ENCODE results near the gene ERCC8.

Gene ERCC8

GRCh38 chr5:60856066-60856465, 88.8 kb downstream of the ERCC8 start:
- Histone ChIP-seq H4K20me1 (ENCODE audit: insufficient read depth, low read length) (no peaks in the 10 kb centered on the region), H3K4me3 (ENCODE audit: low read depth in 1 of 2, low read length in 2 of 2) (no peak overlapping the region), H3K4me1 (ENCODE audit: insufficient read depth, low read length) (no peaks in the 10 kb centered on the region), H3K9me3 (ENCODE audit: insufficient read depth, low read length, severe bottlenecking) (no peaks in the 10 kb centered on the region), H3K36me3 (ENCODE audit: insufficient read depth, low read length) (no peaks in the 10 kb centered on the region), H3K4me2 (ENCODE audit: insufficient read depth, low read length) (no peak overlapping the region), H3K27ac (ENCODE audit: low read length) (no peak overlapping the region), H3K9ac (ENCODE audit: low read depth, low read length) (no peak overlapping the region), H3K27me3 (ENCODE audit: insufficient read depth, low read length, poor library complexity) (no peaks in the 10 kb centered on the region), H3K79me2 (ENCODE audit: insufficient read depth, low read length) (no peaks in the 10 kb centered on the region), H2AFZ (ENCODE audit: low read depth, low read length) (no peak overlapping the region)
- no peak for DNase-seq
- ATAC-seq (ENCODE audit: insufficient read depth, low read depth), result no peak
- TF ChIP-seq EZH2 (IDR thresholded peaks at IDR 0.05; ENCODE audit: borderline replicate concordance, low read depth, low read length, severe bottlenecking) (no peak), CTCF (IDR thresholded peaks at IDR 0.05; ENCODE audit: borderline replicate concordance, extremely low read depth, low read length, poor library complexity, severe bottlenecking) (no peak)

- no peaks in the 10 kb centered on the region for H3K36me3 ChIP-seq (ENCODE audit: insufficient read depth, low read length)
- DNase-seq (no peak), ATAC-seq (ENCODE audit: insufficient read depth, low read depth) (no peak)
- no peak overlapping the region for H3K4me3 ChIP-seq (ENCODE audit: low read depth in 1 of 2, low read length in 2 of 2)
- TF ChIP-seq CTCF (IDR thresholded peaks at IDR 0.05; ENCODE audit: borderline replicate concordance, extremely low read depth, low read length, poor library complexity, severe bottlenecking), result no peak
- TF ChIP-seq EZH2 (IDR thresholded peaks at IDR 0.05; ENCODE audit: borderline replicate concordance, low read depth, low read length, severe bottlenecking), result no peak
- H3K79me2 ChIP-seq (ENCODE audit: insufficient read depth, low read length), result no peaks in the 10 kb centered on the region
- H3K27me3 ChIP-seq (ENCODE audit: insufficient read depth, low read length, poor library complexity), result no peaks in the 10 kb centered on the region
- no peaks in the 10 kb centered on the region for H3K9me3 ChIP-seq (ENCODE audit: insufficient read depth, low read length, severe bottlenecking)
- no peak overlapping the region for H2AFZ ChIP-seq (ENCODE audit: low read depth, low read length)
- H3K4me2 ChIP-seq (ENCODE audit: insufficient read depth, low read length), result no peak overlapping the region
- H3K4me1 ChIP-seq (ENCODE audit: insufficient read depth, low read length), result no peaks in the 10 kb centered on the region
- H4K20me1 ChIP-seq (ENCODE audit: insufficient read depth, low read length), result no peaks in the 10 kb centered on the region
- H3K9ac ChIP-seq (ENCODE audit: low read depth, low read length), result no peak overlapping the region
- no peak overlapping the region for H3K27ac ChIP-seq (ENCODE audit: low read length)
Observed at GRCh38 chr5:60852940-60853339, 91.9 kb downstream of the ERCC8 start.

GRCh38 chr5:60852317-60852716, 92.6 kb downstream of the ERCC8 start:
- no peak overlapping the region for H3K9ac ChIP-seq (ENCODE audit: low read depth, low read length)
- H3K36me3 ChIP-seq (ENCODE audit: insufficient read depth, low read length), result no peaks in the 10 kb centered on the region
- H3K4me2 ChIP-seq (ENCODE audit: insufficient read depth, low read length), result no peak overlapping the region
- no peaks in the 10 kb centered on the region for H3K79me2 ChIP-seq (ENCODE audit: insufficient read depth, low read length)
- H2AFZ ChIP-seq (ENCODE audit: low read depth, low read length), result no peak overlapping the region
- H3K27ac ChIP-seq (ENCODE audit: low read length), result no peak overlapping the region
- H3K4me3 ChIP-seq (ENCODE audit: low read depth in 1 of 2, low read length in 2 of 2), result no peak overlapping the region
- no peak for ATAC-seq (ENCODE audit: insufficient read depth, low read depth)
- H3K4me1 ChIP-seq (ENCODE audit: insufficient read depth, low read length), result no peaks in the 10 kb centered on the region
- H3K27me3 ChIP-seq (ENCODE audit: insufficient read depth, low read length, poor library complexity), result no peaks in the 10 kb centered on the region
- no peaks in the 10 kb centered on the region for H4K20me1 ChIP-seq (ENCODE audit: insufficient read depth, low read length)
- no peaks in the 10 kb centered on the region for H3K9me3 ChIP-seq (ENCODE audit: insufficient read depth, low read length, severe bottlenecking)
- DNase-seq, result no peak
- TF ChIP-seq EZH2 (IDR thresholded peaks at IDR 0.05; ENCODE audit: borderline replicate concordance, low read depth, low read length, severe bottlenecking), result no peak

GRCh38 chr5:60851626-60852025, 93.2 kb downstream of the ERCC8 start:
- TF ChIP-seq EZH2 (IDR thresholded peaks at IDR 0.05; ENCODE audit: borderline replicate concordance, low read depth, low read length, severe bottlenecking), result no peak
- TF ChIP-seq CTCF (IDR thresholded peaks at IDR 0.05; ENCODE audit: borderline replicate concordance, extremely low read depth, low read length, poor library complexity, severe bottlenecking), result no peak
- DNase-seq, result no peak
- H3K36me3 ChIP-seq (ENCODE audit: insufficient read depth, low read length), result no peaks in the 10 kb centered on the region

More at GRCh38 chr5:60851626-60852025, 93.2 kb downstream of the ERCC8 start:
- no peaks in the 10 kb centered on the region for H3K79me2 ChIP-seq (ENCODE audit: insufficient read depth, low read length)
- no peak overlapping the region for H3K4me3 ChIP-seq (ENCODE audit: low read depth in 1 of 2, low read length in 2 of 2)
- H3K27me3 ChIP-seq (ENCODE audit: insufficient read depth, low read length, poor library complexity), result no peaks in the 10 kb centered on the region
- no peaks in the 10 kb centered on the region for H3K4me1 ChIP-seq (ENCODE audit: insufficient read depth, low read length)
- H3K27ac ChIP-seq (ENCODE audit: low read length), result no peak overlapping the region
- H3K9ac ChIP-seq (ENCODE audit: low read depth, low read length), result no peak overlapping the region
- H2AFZ ChIP-seq (ENCODE audit: low read depth, low read length), result no peak overlapping the region
- ATAC-seq (ENCODE audit: insufficient read depth, low read depth), result no peak
- H4K20me1 ChIP-seq (ENCODE audit: insufficient read depth, low read length), result no peaks in the 10 kb centered on the region
- no peak overlapping the region for H3K4me2 ChIP-seq (ENCODE audit: insufficient read depth, low read length)
- H3K9me3 ChIP-seq (ENCODE audit: insufficient read depth, low read length, severe bottlenecking), result no peaks in the 10 kb centered on the region

All from DND-41 (cell line).